SJCRH30 (cell line): ENCODE results near the gene ANKS1A. TPM values are rescaled to one million over a fixed set of nuclear protein-coding genes. Genes with fewer than 3 reads are reported as not detected.
"Not testable (repeated sequence)": the region's sequence is repeated elsewhere in the genome, so short reads cannot be mapped to it uniquely, and the experiment has no call there.

Source experiments
- DNase-seq, 2 experiments: peaks; one replicate each; pipeline ENCODE4 v3.0.0-alpha.2; 2015 to 2020
- H3K27ac ChIP-seq: fragments of 250-450 bp; sonication (Bioruptor Pico); 2 replicates; pipeline ENCODE4 v1.5.1; 2020; ENCODE audit warnings: mild to moderate bottlenecking, moderate library complexity
- H3K27me3 ChIP-seq: fragments of 250-450 bp; sonication (Bioruptor Pico); 2 replicates; pipeline ENCODE4 v1.5.1; 2020; ENCODE audit warnings: mild to moderate bottlenecking, moderate library complexity
- H3K36me3 ChIP-seq: fragments of 250-450 bp; sonication (Bioruptor Pico); 2 replicates; pipeline ENCODE4 v1.5.1; 2020; ENCODE audit warnings: mild to moderate bottlenecking, moderate library complexity
- H3K4me1 ChIP-seq: fragments of 250-450 bp; sonication (Bioruptor Pico); 2 replicates; pipeline ENCODE4 v1.5.1; 2020; ENCODE audit warnings: mild to moderate bottlenecking, moderate library complexity
- H3K4me3 ChIP-seq: fragments of 250-450 bp; sonication (Bioruptor Pico); 2 replicates; pipeline ENCODE4 v1.5.1; 2020; ENCODE audit warnings: mild to moderate bottlenecking, moderate library complexity
- H3K9me3 ChIP-seq: fragments of 250-450 bp; sonication (Bioruptor Pico); replicated peaks from 2 replicates; pipeline ENCODE4 v1.5.1; 2020; ENCODE audit warnings: mild to moderate bottlenecking, moderate library complexity
- total RNA-seq: library from RNA; depleted of rRNA; stranded (reverse); fragments of >200 nt; shearing (Covaris generic); gene quantifications from 2 replicates; pipeline ENCODE4 v1.2.3, GENCODE V29; 2014

The ANKS1A gene
- total RNA-seq, 1 experiment from 2014 or later, result 18.2 TPM

- H3K4me3 ChIP-seq, result no peak overlapping the region
- H3K27me3 ChIP-seq, result no peaks in the 10 kb centered on the region
- no peaks in the 10 kb centered on the region for H3K36me3 ChIP-seq
- H3K27ac ChIP-seq, result no peak overlapping the region
- H3K9me3 ChIP-seq, result no peaks in the 10 kb centered on the region
- DNase-seq, result no peak
- H3K4me1 ChIP-seq, result peaks cover 10% of the 10 kb centered on the region
Measured at GRCh38 chr6:34897716-34898115, 8.7 kb downstream of the ANKS1A start.

GRCh38 chr6:34899748-34900147, 10.7 kb downstream of the ANKS1A start:
- not testable (repeated sequence) for H3K4me3 ChIP-seq, H3K36me3 ChIP-seq, H3K4me1 ChIP-seq, H3K9me3 ChIP-seq, DNase-seq, H3K27ac ChIP-seq, H3K27me3 ChIP-seq

GRCh38 chr6:34900321-34901031, 11.4 kb downstream of the ANKS1A start:
- Histone ChIP-seq H3K4me3 (no peak overlapping the region), H3K36me3 (no peaks in the 10 kb centered on the region), H3K27ac (no peak overlapping the region), H3K4me1 (peaks cover 10% of the 10 kb centered on the region), H3K9me3 (no peaks in the 10 kb centered on the region), H3K27me3 (no peaks in the 10 kb centered on the region)
- DNase-seq, result no peak

- Histone ChIP-seq H3K4me3 (no peak overlapping the region), H3K4me1 (peaks cover 10% of the 10 kb centered on the region), H3K27ac (no peak overlapping the region), H3K27me3 (no peaks in the 10 kb centered on the region), H3K36me3 (no peaks in the 10 kb centered on the region), H3K9me3 (no peaks in the 10 kb centered on the region)
- no peak for DNase-seq
Measured at GRCh38 chr6:34901930-34902329, 12.9 kb downstream of the ANKS1A start.

GRCh38 chr6:34904990-34905613, 16.0 kb downstream of the ANKS1A start:
- no peak overlapping the region for H3K27ac ChIP-seq
- no peaks in the 10 kb centered on the region for H3K4me1 ChIP-seq
- H3K9me3 ChIP-seq, result no peaks in the 10 kb centered on the region
- H3K27me3 ChIP-seq, result no peaks in the 10 kb centered on the region
- no peaks in the 10 kb centered on the region for H3K36me3 ChIP-seq
- no peak for DNase-seq
- no peak overlapping the region for H3K4me3 ChIP-seq

- no peaks in the 10 kb centered on the region for H3K9me3 ChIP-seq
- DNase-seq, result no peak
- no peaks in the 10 kb centered on the region for H3K36me3 ChIP-seq
- H3K27ac ChIP-seq, result no peak overlapping the region
- no peaks in the 10 kb centered on the region for H3K4me1 ChIP-seq
- H3K4me3 ChIP-seq, result no peak overlapping the region
- H3K27me3 ChIP-seq, result no peaks in the 10 kb centered on the region
Measured at GRCh38 chr6:34906826-34907225, 17.8 kb downstream of the ANKS1A start.

- no peak overlapping the region for H3K27ac ChIP-seq
- no peak overlapping the region for H3K4me3 ChIP-seq
- no peaks in the 10 kb centered on the region for H3K36me3 ChIP-seq
- DNase-seq, result no peak
- H3K27me3 ChIP-seq, result no peaks in the 10 kb centered on the region
- H3K4me1 ChIP-seq, result no peaks in the 10 kb centered on the region
- no peaks in the 10 kb centered on the region for H3K9me3 ChIP-seq
Measured at GRCh38 chr6:34908194-34908593, 19.1 kb downstream of the ANKS1A start.

GRCh38 chr6:34909320-34909883, 20.3 kb downstream of the ANKS1A start:
- no peaks in the 10 kb centered on the region for H3K36me3 ChIP-seq
- H3K27ac ChIP-seq, result no peak overlapping the region
- H3K4me1 ChIP-seq, result no peaks in the 10 kb centered on the region
- DNase-seq, result no peak
- H3K9me3 ChIP-seq, result no peaks in the 10 kb centered on the region
- no peak overlapping the region for H3K4me3 ChIP-seq
- no peaks in the 10 kb centered on the region for H3K27me3 ChIP-seq

GRCh38 chr6:34911822-34912221, 22.8 kb downstream of the ANKS1A start:
- no peak for DNase-seq
- H3K4me3 ChIP-seq, result no peak overlapping the region
- no peak overlapping the region for H3K27ac ChIP-seq
- H3K27me3 ChIP-seq, result no peaks in the 10 kb centered on the region
- no peaks in the 10 kb centered on the region for H3K9me3 ChIP-seq
- no peaks in the 10 kb centered on the region for H3K4me1 ChIP-seq
- no peaks in the 10 kb centered on the region for H3K36me3 ChIP-seq

- Histone ChIP-seq H3K9me3 (no peaks in the 10 kb centered on the region), H3K4me1 (no peaks in the 10 kb centered on the region), H3K36me3 (no peaks in the 10 kb centered on the region), H3K4me3 (no peak overlapping the region), H3K27me3 (no peaks in the 10 kb centered on the region), H3K27ac (no peak overlapping the region)
- no peak for DNase-seq
Measured at GRCh38 chr6:34912715-34913464, 23.8 kb downstream of the ANKS1A start.

GRCh38 chr6:34914358-34914757, 25.3 kb downstream of the ANKS1A start:
- H3K27ac ChIP-seq, result no peak overlapping the region
- H3K9me3 ChIP-seq, result no peaks in the 10 kb centered on the region
- no peak overlapping the region for H3K4me3 ChIP-seq
- H3K27me3 ChIP-seq, result no peaks in the 10 kb centered on the region
- no peak for DNase-seq
- H3K36me3 ChIP-seq, result no peaks in the 10 kb centered on the region
- H3K4me1 ChIP-seq, result no peaks in the 10 kb centered on the region

GRCh38 chr6:34916348-34916967, 27.4 kb downstream of the ANKS1A start:
- no peaks in the 10 kb centered on the region for H3K4me1 ChIP-seq
- no peak overlapping the region for H3K4me3 ChIP-seq
- H3K27ac ChIP-seq, result no peak overlapping the region
- DNase-seq, result no peak
- no peaks in the 10 kb centered on the region for H3K36me3 ChIP-seq
- no peaks in the 10 kb centered on the region for H3K27me3 ChIP-seq
- H3K9me3 ChIP-seq, result no peaks in the 10 kb centered on the region

- no peak overlapping the region for H3K27ac ChIP-seq
- H3K4me1 ChIP-seq, result no peaks in the 10 kb centered on the region
- no peaks in the 10 kb centered on the region for H3K36me3 ChIP-seq
- DNase-seq, result no peak
- no peak overlapping the region for H3K4me3 ChIP-seq
- no peaks in the 10 kb centered on the region for H3K9me3 ChIP-seq
- H3K27me3 ChIP-seq, result no peaks in the 10 kb centered on the region
Measured at GRCh38 chr6:34917626-34918285, 28.7 kb downstream of the ANKS1A start.

- H3K27ac ChIP-seq, result no peak overlapping the region
- DNase-seq, result no peak
- no peak overlapping the region for H3K4me3 ChIP-seq
- H3K27me3 ChIP-seq, result no peaks in the 10 kb centered on the region
- no peaks in the 10 kb centered on the region for H3K36me3 ChIP-seq
- H3K9me3 ChIP-seq, result no peaks in the 10 kb centered on the region
- H3K4me1 ChIP-seq, result no peaks in the 10 kb centered on the region
Measured at GRCh38 chr6:34919651-34920050, 30.6 kb downstream of the ANKS1A start.
